B cell (primary cell): ENCODE data around the gene HOXB3. TPM values are rescaled to one million over a fixed set of nuclear protein-coding genes. Genes with fewer than 3 reads are reported as not detected.

Experiments used
- ATAC-seq: fragments of 200-7000 bp; cut with Tn5 transposase; one replicate; pipeline ENCODE4 v1.10.0; 2021; ENCODE audit warnings: low read depth, mild to moderate bottlenecking, moderate number of reproducible peaks, moderate library complexity
- CTCF ChIA-PET: fragments of 350-600 bp; sonication (Branson Sonifier 250); formaldehyde crosslinking; loops from one replicate; lab custom pipeline; 2021; ENCODE audit warnings: antibody characterized with exemption, inconsistent platforms; lab: Charles Lee
- POLR2A ChIA-PET: fragments of 350-600 bp; sonication (Branson Sonifier 250); formaldehyde crosslinking; loops from one replicate; lab custom pipeline; 2021; ENCODE audit warnings: antibody characterized with exemption; lab: Charles Lee
- DNase-seq: peaks from one replicate; pipeline ENCODE4 v3.0.0; 2013
- H2AFZ ChIP-seq: 2 replicates; pipeline ENCODE4 v1.6.1; 2012; ENCODE audit warnings: mild to moderate bottlenecking, low read depth, low read length; ENCODE audit not compliant: insufficient read depth, poor library complexity, severe bottlenecking
- H3K27ac ChIP-seq, 2 donors: 1 replicate in 1 of 2; 2 replicates in 1 of 2; pipeline ENCODE4 v1.5.1; 2012 to 2013; ENCODE audit warnings: low read length in 2 of 2, mild to moderate bottlenecking in 2 of 2, moderate library complexity in 1 of 2
- H3K27me3 ChIP-seq, 4 experiments: fragments of 200-600 bp in 1 of 4; sonication (generic) in 1 of 4; replicated peaks in 1 of 4; 1 replicate in 2 of 4; 2 replicates in 2 of 4; pipeline versions ENCODE4 v1.6.1 to v1.7.0; 2013 to 2016; ENCODE audit warnings: low read length in 3 of 4, mild to moderate bottlenecking in 2 of 4, mixed read lengths in 1 of 4, moderate library complexity in 1 of 4; ENCODE audit not compliant: insufficient read depth in 4 of 4, control insufficient read depth in 3 of 4; ENCODE audit errors: control extremely low read depth in 1 of 4
- H3K36me3 ChIP-seq, 2 experiments: replicated peaks in 1 of 2; 1 replicate in 1 of 2; 2 replicates in 1 of 2; pipeline versions ENCODE4 v1.6.1 to v1.7.1; 2013; ENCODE audit warnings: low read length in 1 of 2; ENCODE audit not compliant: insufficient read depth in 2 of 2, control insufficient read depth in 1 of 2; ENCODE audit errors: control extremely low read depth in 1 of 2, extremely low read depth in 1 of 2
- H3K4me1 ChIP-seq, 2 donors: fragments of 200-600 bp in 1 of 2; sonication (generic) in 1 of 2; 1 replicate in 1 of 2; 2 replicates in 1 of 2; pipeline versions ENCODE4 v1.5.1 to v1.6.1; 2013 to 2017; ENCODE audit warnings: low read length in 2 of 2; ENCODE audit not compliant: control insufficient read depth in 2 of 2, insufficient read depth in 2 of 2
- H3K4me2 ChIP-seq: replicated peaks from 2 replicates; pipeline ENCODE3; 2012; ENCODE audit warnings: mild to moderate bottlenecking, low read depth, low read length; ENCODE audit not compliant: poor library complexity, severe bottlenecking
- H3K4me3 ChIP-seq, 5 experiments: fragments of 200-600 bp in 1 of 5; sonication (generic) in 1 of 5; 1 replicate in 3 of 5; 2 replicates in 2 of 5; pipeline versions ENCODE4 v1.5.1 to v1.7.0; 2011 to 2016; ENCODE audit warnings: low read length in 4 of 5, mild to moderate bottlenecking in 4 of 5, low read depth in 2 of 5, control low read depth in 1 of 5, moderate library complexity in 1 of 5; ENCODE audit not compliant: insufficient read depth in 1 of 5; ENCODE audit errors: control extremely low read depth in 1 of 5, extremely low read depth in 1 of 5
- H3K79me2 ChIP-seq: fragments of 200-600 bp; sonication (generic); one replicate; pipeline ENCODE4 v1.6.0; 2016; ENCODE audit warnings: low read length; ENCODE audit not compliant: control insufficient read depth, insufficient read depth
- H3K9ac ChIP-seq: fragments of 200-600 bp; sonication (generic); 2 replicates; pipeline ENCODE4 v1.6.1; 2017; ENCODE audit warnings: mild to moderate bottlenecking, low read length, moderate library complexity
- H3K9me3 ChIP-seq, 3 donors: one replicate each; pipeline versions ENCODE4 v1.6.1 to v1.7.1; 2013; ENCODE audit warnings: low read length in 2 of 3; ENCODE audit not compliant: control insufficient read depth in 2 of 3, insufficient read depth in 1 of 3; ENCODE audit errors: control extremely low read depth in 1 of 3
- H4K20me1 ChIP-seq: 2 replicates; pipeline ENCODE4 v1.6.0; 2012; ENCODE audit warnings: mild to moderate bottlenecking, low read length; ENCODE audit not compliant: insufficient read depth, control insufficient read depth, poor library complexity, severe bottlenecking
- H3K27ac Mint-ChIP-seq: one replicate; pipeline ENCODE4 v1.8.0; 2021; ENCODE audit warnings: mixed read lengths
- H3K27me3 Mint-ChIP-seq: one replicate; pipeline ENCODE4 v1.8.0; 2021; ENCODE audit warnings: mixed read lengths
- H3K4me1 Mint-ChIP-seq: one replicate; pipeline ENCODE4 v1.8.0; 2021; ENCODE audit warnings: mixed read lengths
- H3K4me3 Mint-ChIP-seq: one replicate; pipeline ENCODE4 v1.8.0; 2021; ENCODE audit warnings: mixed read lengths
- H3K9me3 Mint-ChIP-seq: one replicate; pipeline ENCODE4 v1.8.0; 2022; ENCODE audit warnings: mixed read lengths; ENCODE audit not compliant: insufficient read depth
- CTCF ChIP-seq: fragments of 200-600 bp; IDR thresholded peaks from one replicate; pipeline ENCODE4 v1.8.0; 2022; ENCODE audit warnings: antibody characterized with exemption, mild to moderate bottlenecking
- EZH2 ChIP-seq: IDR thresholded peaks from 2 replicates; pipeline ENCODE4 v1.6.1; 2012; ENCODE audit warnings: borderline replicate concordance, low read depth, mild to moderate bottlenecking, moderate library complexity, low read length; ENCODE audit not compliant: insufficient read depth, poor library complexity, severe bottlenecking
- WGBS: methylation state at CpG from one replicate; pipeline ENCODE4 v1.1.5; 2013; ENCODE audit warnings: missing lambda C conversion rate; ENCODE audit not compliant: insufficient coverage; 5-methylcytosine and 5-hydroxymethylcytosine counted together
- intact Hi-C: fragments of 100-400 bp; cut with micrococcal nuclease; formaldehyde crosslinking; loops from one replicate; pipeline ENCODE4 v1.10.0; 2022
- polyA plus RNA-seq: library from polyadenylated mRNA; depleted of rRNA; stranded (reverse); fragments of >200 nt; gene quantifications from 2 replicates; pipeline ENCODE4 v1.2.3, GENCODE V29; 2012
- total RNA-seq, 2 donors: library from RNA; stranded (reverse); fragments of 120-200 nt in 1 of 2; gene quantifications; 1 replicate in 1 of 2; 2 replicates in 1 of 2; pipeline versions ENCODE4 v1.2.3 to v1.2.4, GENCODE V29; 2013 to 2022

HOXB3 gene
- total and polyA plus RNA-seq, 2 donors (not counting 1 experiment from before 2014, with no cell fraction given): 3.0 to 4.0 TPM

DNA sequence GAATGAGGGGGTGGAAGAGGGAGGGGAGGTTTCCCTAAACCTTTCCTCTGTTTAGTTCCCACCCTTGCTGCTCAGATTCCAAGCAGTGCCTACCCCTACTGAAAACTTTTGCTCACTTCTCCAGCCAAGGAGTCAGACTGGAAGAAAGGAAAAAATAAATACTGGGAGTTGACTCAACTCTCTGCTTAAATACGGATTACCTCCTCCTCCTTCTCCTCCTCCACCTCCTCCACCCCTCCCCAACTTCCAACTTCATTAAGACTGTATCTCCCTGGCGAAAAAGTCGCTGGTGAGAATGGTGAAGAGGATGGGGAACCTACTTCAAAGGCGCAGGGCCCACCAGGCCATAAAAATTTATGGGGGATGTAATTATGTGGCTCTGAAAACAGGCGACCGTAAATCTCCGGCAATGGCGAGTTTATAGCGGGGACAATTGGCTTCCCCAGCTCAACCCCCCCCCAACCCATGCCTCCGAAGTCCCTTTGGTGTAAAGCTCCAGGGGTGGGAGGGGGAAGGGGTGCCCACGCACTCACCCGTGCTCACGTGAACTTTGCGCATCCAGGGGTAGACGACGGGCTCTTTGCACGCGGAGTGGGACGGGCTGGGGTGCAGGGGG lies 12.6 kb downstream of the HOXB3 start:
- Histone ChIP-seq H3K4me1 (peaks cover 47 to 48% of the 10 kb centered on the region in 2 donors), H3K27me3 (peaks cover 0 to 58% (median 40%) of the 10 kb centered on the region in 4 experiments)

More for the DNA sequence above, 12.6 kb downstream of the HOXB3 start:
- whole genome bisulfite sequencing: 4% methylated on average over 9 of the region's 19 CpGs
- peaks cover 46% of the 10 kb centered on the region for H3K4me1 Mint-ChIP-seq
- peak overlapping the region; percentile 73 for H3K9ac ChIP-seq
- H3K27ac ChIP-seq: no peak overlapping the region
- no peaks in the 10 kb centered on the region for H3K9me3 Mint-ChIP-seq
- peak overlapping the region; percentile 92 for H2AFZ ChIP-seq
- H3K27me3 Mint-ChIP-seq: peaks cover 41% of the 10 kb centered on the region
- H3K4me3 Mint-ChIP-seq: peak overlapping the region; percentile 84
- no peaks in the 10 kb centered on the region for H4K20me1 ChIP-seq
- peaks cover 0 to 26% (median 0%) of the 10 kb centered on the region in 3 donors for H3K9me3 ChIP-seq
- ChIA-PET POLR2A (interaction anchor here (0.6 to 0.7 kb wide), 2 partner anchors 746 to 1087 kb away, joined by 3 to 4 read pairs; partner anchors contain the start of genes LRRC46 and MRPL10), CTCF (interaction anchor here (1.5 to 1.6 kb wide), 3 partner anchors 16 to 269 kb away, joined by 3 to 4 read pairs (median 4); partner anchors contain the start of gene HOXB5)
- TF ChIP-seq EZH2 (no peak), CTCF (no peak)
- no peak overlapping the region for H3K27ac Mint-ChIP-seq
- intact Hi-C loops: loop anchor here (5.0 kb wide), 1 partner anchor 35 kb away; the partner anchor contains the start of gene HOXB7
- ATAC-seq (no peak), DNase-seq (peak; percentile 43)
- H3K4me2 ChIP-seq: peak overlapping the region; percentile 96
- H3K36me3 ChIP-seq: no peaks in the 10 kb centered on the region
- no peaks in the 10 kb centered on the region for H3K79me2 ChIP-seq
- peak overlapping the region in 4 of 5 experiments; percentile 48 to 77 (median 66) for H3K4me3 ChIP-seq
